Esophagus mucosa (tissue), 1 donor: ENCODE results near the gene RGR. TPM values are rescaled to one million over a fixed set of nuclear protein-coding genes. Genes with fewer than 3 reads are reported as not detected.

ENCODE experiments used
- ATAC-seq: fragments of 200-7000 bp; cut with Tn5 transposase; one replicate; pipeline ENCODE4 v1.9.1; 2020
- total RNA-seq: library from RNA; stranded (reverse); gene quantifications from one replicate; pipeline ENCODE4 v1.2.4, GENCODE V29; 2023
- donor health status: DM: yes; HTN: yes; CAD: no.

RGR gene
- total RNA-seq, result not detected

DNA sequence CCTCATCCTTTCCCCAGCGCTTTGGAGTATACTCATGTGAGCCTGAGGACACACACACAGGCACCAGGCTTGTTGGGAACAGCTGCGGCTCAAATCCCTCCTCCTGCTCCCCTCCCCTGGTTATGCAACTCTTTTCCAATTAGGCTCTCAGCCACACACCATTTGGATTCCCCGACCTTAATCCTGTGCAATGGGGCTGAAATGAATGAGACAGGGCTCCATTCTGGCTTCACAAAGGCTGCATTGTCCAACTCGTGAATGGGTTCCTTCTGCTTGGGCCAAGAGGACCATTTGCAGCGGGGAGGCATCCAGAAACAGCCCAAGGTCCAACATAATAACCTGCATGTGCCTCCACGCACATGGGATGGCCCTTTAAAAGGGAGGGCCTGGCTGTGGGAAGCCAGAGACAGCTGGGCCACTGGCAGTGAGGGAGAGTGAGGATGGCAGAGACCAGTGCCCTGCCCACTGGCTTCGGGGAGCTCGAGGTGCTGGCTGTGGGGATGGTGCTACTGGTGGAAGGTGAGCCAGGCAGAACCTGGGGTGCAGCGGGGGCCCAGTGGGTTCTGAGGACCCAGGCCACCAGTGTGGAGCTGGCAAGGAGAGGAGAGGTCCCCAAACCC lies at the start of gene RGR:
RGR (plus strand) TSS at position 403 of the 620 bp plus-strand sequence; CDS start at position 441, 38 bp downstream.
- ATAC-seq, result peak; percentile 15

GRCh38 chr10:84196083-84196482 lies 48.8 kb upstream of the RGR start:
- ATAC-seq, result no peak

- peak; percentile 12 for ATAC-seq
These were observed 47.9 kb upstream of the RGR start for GRCh38 chr10:84196941-84197340.

DNA sequence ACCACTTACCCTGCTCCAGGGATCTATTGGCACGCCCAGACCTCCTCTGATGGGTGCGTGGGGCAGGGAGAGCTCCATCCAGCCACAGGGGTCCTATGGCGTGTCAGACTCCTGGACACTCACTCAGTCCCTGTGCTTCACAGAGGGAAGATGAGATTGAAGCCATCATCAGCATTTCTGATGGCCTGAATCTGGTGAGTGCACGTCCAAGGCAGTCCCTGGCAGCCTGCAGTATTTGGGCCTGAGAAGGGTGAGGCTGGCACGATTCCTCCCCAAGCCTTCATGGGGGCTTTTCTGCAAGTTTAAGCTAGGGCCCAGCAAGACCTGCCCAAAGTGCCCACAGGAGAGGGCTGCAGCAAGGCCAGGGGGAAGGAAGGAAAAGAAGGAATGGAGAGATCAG lies 47.2 kb upstream of the RGR start:
- no peak for ATAC-seq

- ATAC-seq, result no peak
These were observed 46.5 kb upstream of the RGR start for GRCh38 chr10:84198206-84198915.

DNA sequence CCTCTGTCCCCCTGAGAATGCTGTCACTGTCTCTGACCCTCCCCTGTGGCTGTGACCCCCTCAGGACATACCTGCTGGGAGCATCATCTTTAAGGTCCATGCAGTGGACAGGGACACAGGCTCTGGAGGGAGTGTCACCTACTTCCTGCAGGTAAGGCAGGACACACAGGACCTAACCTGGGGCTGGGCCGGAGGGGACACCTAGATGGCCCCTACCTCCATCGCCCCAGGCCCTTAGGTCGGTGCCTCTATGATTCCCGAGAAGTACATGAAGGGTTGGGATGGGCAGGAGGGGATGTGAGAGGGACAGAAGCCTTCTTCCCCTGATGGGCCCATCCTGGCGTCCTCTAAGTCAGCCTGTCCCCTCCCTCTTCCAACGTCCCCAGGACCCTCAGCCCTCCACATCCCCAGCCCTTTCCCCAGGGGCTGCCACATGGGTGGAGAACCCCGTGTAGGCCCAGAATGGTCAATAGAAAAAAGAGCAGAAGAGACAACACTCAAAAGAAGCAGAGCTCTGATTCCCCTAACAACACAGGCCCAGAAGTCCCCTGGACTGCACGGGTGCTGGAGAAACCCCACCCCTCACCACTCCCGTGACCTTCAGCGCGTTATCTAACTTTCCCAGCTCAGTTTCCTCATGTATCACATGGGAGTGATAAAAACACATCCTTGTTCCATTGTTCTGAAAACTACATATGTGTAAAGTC lies 44.2 kb upstream of the RGR start:
- no peak for ATAC-seq

- no peak for ATAC-seq
These were observed 43.6 kb upstream of the RGR start for GRCh38 chr10:84201244-84201606.

DNA sequence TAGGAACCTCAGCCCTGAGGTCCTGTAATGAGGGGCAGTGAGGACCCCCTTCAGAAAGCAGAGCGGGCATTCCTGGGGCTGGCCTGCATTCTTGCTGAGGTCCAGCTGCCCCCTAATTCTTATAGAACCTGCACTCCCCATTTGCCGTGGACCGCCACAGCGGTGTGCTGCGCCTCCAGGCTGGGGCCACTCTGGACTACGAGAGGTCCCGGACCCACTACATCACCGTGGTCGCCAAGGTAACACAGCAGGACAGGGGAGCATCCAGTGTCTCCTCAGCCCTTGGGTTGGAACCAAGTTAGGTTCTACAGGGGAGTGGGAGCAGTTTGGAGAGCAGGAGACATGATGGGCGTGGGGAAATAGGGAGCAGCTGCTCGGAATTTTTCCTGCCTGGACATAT lies 43.2 kb upstream of the RGR start:
- no peak for ATAC-seq

- ATAC-seq, result no peak
These were observed 42.5 kb upstream of the RGR start for GRCh38 chr10:84202349-84202748.

DNA sequence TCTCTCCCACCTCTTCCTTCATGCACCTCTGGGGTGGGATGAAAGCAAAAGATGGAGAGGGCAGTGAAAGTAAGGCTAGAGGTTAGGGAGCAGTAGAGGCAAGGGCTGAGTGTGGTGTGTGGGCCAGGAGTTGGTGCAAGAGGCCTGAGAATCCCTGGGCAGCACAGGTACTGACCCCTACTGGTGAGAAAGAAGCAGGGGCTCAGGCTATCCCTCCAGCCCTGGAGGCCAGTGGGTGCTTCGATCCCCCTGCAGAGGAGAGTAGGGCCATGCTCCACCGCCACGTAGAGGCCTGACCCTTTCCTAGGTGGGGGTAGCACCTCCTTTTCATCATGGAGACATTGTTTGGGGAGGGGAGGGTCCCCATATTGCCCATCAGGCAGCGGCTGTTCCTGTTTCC lies 40.7 kb upstream of the RGR start:
- peak; percentile 33 for ATAC-seq

DNA sequence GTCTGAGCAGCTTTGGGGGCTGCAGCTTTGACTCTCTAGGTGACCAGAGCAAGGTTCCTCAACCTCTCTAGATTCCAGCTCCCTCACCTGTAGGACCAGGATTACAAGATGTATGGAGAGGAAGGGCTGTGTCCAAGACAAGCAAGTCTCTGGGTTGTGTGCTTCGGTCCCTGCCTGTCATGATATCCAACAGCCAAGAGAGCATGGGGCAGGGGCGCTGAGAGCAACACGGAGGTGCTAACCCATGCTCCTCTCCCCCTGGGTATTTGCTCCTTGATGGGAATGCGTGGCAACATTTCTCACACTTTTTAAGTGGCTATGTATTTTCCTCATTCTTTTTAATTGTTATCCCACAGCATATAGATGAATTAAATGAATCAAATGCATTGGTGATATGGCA lies 40.2 kb upstream of the RGR start:
- ATAC-seq, result no peak

DNA sequence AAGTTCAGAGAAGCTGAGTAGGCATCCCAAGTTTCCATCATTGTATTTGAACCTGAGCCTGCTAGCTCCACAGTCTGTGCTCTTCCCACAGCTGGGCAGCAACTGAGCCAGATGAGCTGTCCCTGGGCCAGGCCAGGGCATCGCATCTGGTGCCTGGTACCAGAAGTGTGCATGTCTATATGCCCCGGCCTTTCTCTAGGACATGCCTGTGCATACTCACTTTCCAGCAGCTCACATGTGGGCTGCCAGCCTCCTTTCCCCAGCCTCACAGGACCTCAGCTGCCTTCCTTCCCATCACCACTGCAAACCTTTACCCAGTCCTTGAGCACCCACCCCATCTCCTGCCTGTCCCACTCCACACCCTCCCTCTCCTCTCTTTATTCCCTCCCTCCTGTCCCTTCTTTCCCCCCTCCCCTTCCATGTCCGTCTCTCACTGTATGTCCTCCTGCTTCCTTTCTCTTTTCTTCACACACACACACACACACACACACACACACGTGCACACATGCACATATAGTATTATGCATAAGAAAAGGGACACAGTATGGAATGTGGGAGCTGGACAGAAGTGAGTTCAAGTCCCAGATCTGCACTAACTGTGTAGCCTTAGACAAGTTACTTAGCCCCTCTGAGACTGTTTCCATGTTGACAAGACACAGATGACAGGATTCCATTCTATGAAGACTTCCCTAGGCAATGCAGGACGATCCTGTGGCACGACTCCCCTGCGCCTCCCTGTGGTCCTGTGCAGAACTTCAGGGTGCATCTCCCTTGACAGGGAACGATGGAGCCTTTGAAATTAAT lies 39.6 kb upstream of the RGR start:
- peak; percentile 90 for ATAC-seq

DNA sequence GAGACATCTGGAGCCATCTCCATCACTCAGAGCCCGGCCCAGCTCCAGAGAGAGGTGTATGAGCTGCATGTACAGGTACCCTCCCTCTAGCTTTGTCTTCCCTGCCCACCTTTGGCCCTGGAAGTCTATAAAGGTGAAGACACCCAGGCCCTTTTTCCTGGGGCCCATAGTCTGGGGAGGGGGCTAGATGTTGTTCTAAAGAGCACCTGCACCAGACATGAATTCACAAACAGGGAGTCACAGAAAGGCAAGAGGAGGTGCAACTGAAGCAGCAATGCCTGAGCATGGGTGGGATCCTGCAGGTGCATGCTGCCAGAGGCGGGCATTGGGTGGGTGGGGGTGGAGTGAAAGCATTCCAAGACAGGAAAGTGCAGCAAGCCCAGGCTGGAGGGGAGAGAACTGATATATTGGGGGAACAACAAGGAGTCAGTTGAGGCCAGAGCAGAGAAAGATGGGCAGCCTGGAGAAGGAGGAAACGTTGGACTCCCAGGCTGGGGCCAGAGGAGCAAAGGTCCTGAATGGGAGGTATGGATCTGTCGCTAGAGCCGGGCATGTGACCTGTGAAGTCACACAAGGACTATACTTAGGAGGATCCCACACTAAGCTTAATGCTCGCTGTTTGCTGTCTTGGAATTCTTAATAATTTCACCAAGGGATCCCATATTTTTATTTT lies 38.9 kb upstream of the RGR start:
- no peak for ATAC-seq

- no peak for ATAC-seq
These were observed 36.8 kb upstream of the RGR start for GRCh38 chr10:84208023-84208422.

DNA sequence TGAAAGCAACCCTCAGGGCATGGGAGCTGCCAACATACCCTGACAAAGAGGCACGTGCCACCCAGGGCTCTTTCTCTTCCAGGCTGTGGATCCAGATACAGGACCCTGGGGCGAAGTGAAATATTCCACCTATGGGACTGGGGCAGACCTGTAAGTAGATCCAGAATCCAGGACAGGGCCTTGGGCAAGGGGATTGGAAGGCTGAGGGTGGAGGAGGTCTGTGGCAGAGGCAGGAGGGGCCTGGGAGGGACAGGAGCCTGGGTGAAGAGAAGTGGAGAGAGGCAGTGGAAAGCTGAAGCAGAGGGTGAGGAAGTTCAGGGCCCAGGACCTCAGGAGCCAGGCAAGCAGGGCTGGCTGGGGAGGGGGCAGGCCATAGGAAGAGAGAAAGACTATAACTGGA lies 33.3 kb upstream of the RGR start:
- no peak for ATAC-seq

GRCh38 chr10:84212014-84212413 lies 32.8 kb upstream of the RGR start:
- ATAC-seq, result no peak

DNA sequence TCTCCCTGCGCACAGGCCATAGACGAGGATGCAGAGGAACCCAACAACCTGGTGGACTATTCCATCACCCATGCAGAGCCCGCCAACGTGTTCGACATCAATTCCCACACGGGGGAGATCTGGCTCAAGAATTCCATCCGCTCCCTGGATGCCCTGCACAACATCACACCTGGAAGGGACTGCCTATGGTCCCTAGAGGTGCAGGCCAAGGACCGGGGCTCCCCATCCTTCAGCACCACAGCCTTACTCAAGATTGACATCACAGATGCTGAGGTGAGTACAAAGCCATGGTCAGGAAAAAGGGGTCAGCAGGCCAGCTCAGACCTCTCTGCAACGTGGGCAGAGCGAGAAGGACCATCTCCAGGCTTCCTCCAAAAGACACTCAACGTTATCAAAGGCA lies 31.8 kb upstream of the RGR start:
- ATAC-seq, result no peak

GRCh38 chr10:84214046-84214572 lies 30.7 kb upstream of the RGR start:
- ATAC-seq, result no peak

DNA sequence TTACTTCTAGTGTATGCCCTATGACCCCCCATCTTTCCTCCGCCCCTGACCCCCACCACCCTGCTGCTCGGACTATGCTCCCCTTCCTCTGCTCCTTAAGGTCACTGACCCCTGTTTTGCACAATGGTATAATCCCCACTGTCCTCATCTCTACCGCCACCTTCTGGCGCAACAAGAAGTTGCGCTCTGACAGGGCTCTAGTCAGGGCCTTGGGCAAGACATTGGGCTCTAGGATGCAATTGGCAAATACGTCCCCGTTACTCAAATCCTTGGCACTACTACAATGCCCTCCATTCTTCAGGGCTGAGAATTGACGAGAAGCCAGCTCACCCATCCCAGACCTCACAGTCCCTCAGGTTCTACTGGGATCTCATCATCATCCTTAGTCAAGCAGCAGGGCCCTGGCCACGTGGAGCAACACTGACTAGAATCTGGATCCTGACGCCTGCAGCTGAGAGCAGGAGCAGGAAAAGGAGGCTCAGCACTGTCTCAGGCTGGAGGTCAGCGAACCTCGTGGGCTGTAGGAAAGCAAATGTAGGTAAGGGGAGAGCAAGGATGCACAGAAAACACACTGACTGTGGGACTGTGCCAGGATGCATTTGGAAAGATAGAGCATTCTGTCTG lies 30.1 kb upstream of the RGR start:
- ATAC-seq, result peak; percentile 73

GRCh38 chr10:84216834-84217233 lies 28.0 kb upstream of the RGR start:
- ATAC-seq, result no peak

GRCh38 chr10:84217746-84218145 lies 27.1 kb upstream of the RGR start:
- no peak for ATAC-seq

DNA sequence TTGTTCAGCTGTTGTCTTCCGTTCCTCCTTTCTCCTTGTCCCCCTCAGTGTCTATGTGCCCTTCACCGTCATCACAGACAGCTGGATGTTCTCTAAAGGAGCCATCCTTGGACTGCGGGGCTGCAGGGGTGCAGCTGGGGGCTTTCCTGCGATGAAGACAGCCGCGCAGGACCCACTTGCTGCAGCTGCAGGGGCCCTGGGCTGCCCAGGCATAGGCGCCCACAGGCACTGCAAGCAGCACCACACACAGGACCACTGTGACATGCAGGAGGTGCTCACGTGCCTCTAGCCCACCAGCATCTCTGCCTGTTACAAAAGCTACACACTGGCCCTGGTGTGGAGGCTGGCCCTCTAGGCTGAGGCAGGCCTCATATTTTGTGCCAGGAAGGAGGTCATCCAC lies 22.9 kb upstream of the RGR start:
- no peak for ATAC-seq
